SJSA1 (cell line): Measurements from ENCODE around the gene PAFAH1B1. TPM values are rescaled to one million over a fixed set of nuclear protein-coding genes. Genes with fewer than 3 reads are reported as not detected.

Source experiments
- DNase-seq, 2 experiments: peaks; one replicate each; pipeline ENCODE4 v3.0.0-alpha.2; 2015 to 2020; ENCODE audit warnings: low spot score in 2 of 2, low read depth in 1 of 2
- H3K27ac ChIP-seq: fragments of 250-450 bp; sonication (Bioruptor Pico); 2 replicates; pipeline ENCODE4 v1.5.1; 2020; ENCODE audit warnings: mild to moderate bottlenecking, moderate library complexity
- H3K27me3 ChIP-seq: fragments of 250-450 bp; sonication (Bioruptor Pico); replicated peaks from 2 replicates; pipeline ENCODE4 v1.5.1; 2020; ENCODE audit warnings: mild to moderate bottlenecking, moderate library complexity
- H3K36me3 ChIP-seq: fragments of 250-450 bp; sonication (Bioruptor Pico); 2 replicates; pipeline ENCODE4 v1.5.1; 2020; ENCODE audit warnings: mild to moderate bottlenecking
- H3K4me1 ChIP-seq: fragments of 250-450 bp; sonication (Bioruptor Pico); replicated peaks from 2 replicates; pipeline ENCODE4 v1.6.1; 2021; ENCODE audit warnings: mild to moderate bottlenecking
- H3K4me3 ChIP-seq: fragments of 250-450 bp; sonication (Bioruptor Pico); 2 replicates; pipeline ENCODE4 v1.5.1; 2020; ENCODE audit warnings: mild to moderate bottlenecking
- H3K9me3 ChIP-seq: fragments of 250-450 bp; sonication (Bioruptor Pico); replicated peaks from 2 replicates; pipeline ENCODE4 v1.5.1; 2020; ENCODE audit warnings: mild to moderate bottlenecking
- total RNA-seq: library from RNA; depleted of rRNA; stranded (reverse); fragments of >200 nt; shearing (Covaris generic); gene quantifications from 2 replicates; pipeline ENCODE4 v1.2.3, GENCODE V29; 2014; rRNA removed

The PAFAH1B1 gene
- total RNA-seq, 1 experiment from 2014 or later = 87.2 TPM

GRCh38 chr17:2730764-2731353 lies 137.4 kb downstream of the PAFAH1B1 start:
- DNase-seq = no peak
- Histone ChIP-seq H3K4me3 (no peak overlapping the region), H3K4me1 (no peaks in the 10 kb centered on the region)

DNA sequence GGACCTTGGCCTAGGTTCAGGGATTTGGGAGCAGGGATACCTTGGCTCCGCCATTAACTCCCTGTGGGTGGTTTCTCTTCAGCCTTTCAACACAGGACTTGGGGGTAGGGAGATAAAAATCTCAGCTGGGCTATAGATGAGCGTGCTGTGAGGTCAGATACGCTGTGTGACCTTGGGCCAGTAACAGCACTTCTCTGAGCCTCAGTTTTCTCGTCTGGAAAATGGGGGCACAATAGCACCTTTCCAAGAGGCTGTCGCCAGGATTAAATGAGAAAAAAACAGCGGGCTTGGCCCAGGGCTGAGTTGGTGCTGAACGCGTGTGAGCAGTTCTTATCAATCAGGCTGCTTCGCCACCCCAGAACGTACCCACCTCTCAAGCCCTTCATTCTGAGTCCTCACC lies 138.4 kb downstream of the PAFAH1B1 start:
- no peak overlapping the region for H3K4me3 ChIP-seq
- H3K36me3 ChIP-seq = no peaks in the 10 kb centered on the region
- H3K27ac ChIP-seq = no peak overlapping the region
- no peak for DNase-seq
- no peaks in the 10 kb centered on the region for H3K4me1 ChIP-seq
- peaks cover 20% of the 10 kb centered on the region for H3K27me3 ChIP-seq
- no peaks in the 10 kb centered on the region for H3K9me3 ChIP-seq

More at GRCh38 chr17:2730764-2731353, 137.4 kb downstream of the PAFAH1B1 start:
- H3K27me3 ChIP-seq = peaks cover 23% of the 10 kb centered on the region
- H3K9me3 ChIP-seq = no peaks in the 10 kb centered on the region
- H3K27ac ChIP-seq = no peak overlapping the region
- H3K36me3 ChIP-seq = no peaks in the 10 kb centered on the region

GRCh38 chr17:2734939-2735338 lies 141.5 kb downstream of the PAFAH1B1 start:
- peaks cover 10% of the 10 kb centered on the region for H3K27me3 ChIP-seq
- H3K36me3 ChIP-seq = no peaks in the 10 kb centered on the region
- no peak for DNase-seq
- no peak overlapping the region for H3K27ac ChIP-seq
- no peaks in the 10 kb centered on the region for H3K9me3 ChIP-seq
- H3K4me1 ChIP-seq = no peaks in the 10 kb centered on the region
- H3K4me3 ChIP-seq = no peak overlapping the region

Other genes with a start within 250 kb of the PAFAH1B1 start
- gene MNT, start 192.6 kb upstream of the PAFAH1B1 start, total RNA-seq = 3.0 and 3.5 TPM in 2 replicates
- 11.5 and 17.3 TPM in 2 replicates for gene METTL16, start 81.8 kb upstream of the PAFAH1B1 start, total RNA-seq
- gene CLUH, start 118.1 kb downstream of the PAFAH1B1 start, total RNA-seq = 18.9 and 27.3 TPM in 2 replicates
- gene CCDC92B, start 156.0 kb downstream of the PAFAH1B1 start, total RNA-seq = not detected in 2 replicates
- gene RAP1GAP2, start 202.8 kb downstream of the PAFAH1B1 start, total RNA-seq = 2.2 and 2.9 TPM in 2 replicates